ENCODE measurements around the gene OR10H1.
"Not testable (repeated sequence)": the region's sequence is repeated elsewhere in the genome, so short reads cannot be mapped to it uniquely, and the experiment has no call there.

- TF ChIP-seq, protein P1, sequence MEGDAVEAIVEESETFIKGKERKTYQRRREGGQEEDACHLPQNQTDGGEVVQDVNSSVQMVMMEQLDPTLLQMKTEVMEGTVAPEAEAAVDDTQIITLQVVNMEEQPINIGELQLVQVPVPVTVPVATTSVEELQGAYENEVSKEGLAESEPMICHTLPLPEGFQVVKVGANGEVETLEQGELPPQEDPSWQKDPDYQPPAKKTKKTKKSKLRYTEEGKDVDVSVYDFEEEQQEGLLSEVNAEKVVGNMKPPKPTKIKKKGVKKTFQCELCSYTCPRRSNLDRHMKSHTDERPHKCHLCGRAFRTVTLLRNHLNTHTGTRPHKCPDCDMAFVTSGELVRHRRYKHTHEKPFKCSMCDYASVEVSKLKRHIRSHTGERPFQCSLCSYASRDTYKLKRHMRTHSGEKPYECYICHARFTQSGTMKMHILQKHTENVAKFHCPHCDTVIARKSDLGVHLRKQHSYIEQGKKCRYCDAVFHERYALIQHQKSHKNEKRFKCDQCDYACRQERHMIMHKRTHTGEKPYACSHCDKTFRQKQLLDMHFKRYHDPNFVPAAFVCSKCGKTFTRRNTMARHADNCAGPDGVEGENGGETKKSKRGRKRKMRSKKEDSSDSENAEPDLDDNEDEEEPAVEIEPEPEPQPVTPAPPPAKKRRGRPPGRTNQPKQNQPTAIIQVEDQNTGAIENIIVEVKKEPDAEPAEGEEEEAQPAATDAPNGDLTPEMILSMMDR (IDR thresholded peaks at IDR 0.05; ENCODE audit: insufficient read depth, low read depth, low read length) = not testable (repeated sequence)
- not testable (repeated sequence) for TF ChIP-seq EZH2 (IDR thresholded peaks at IDR 0.05; ENCODE audit: insufficient read depth, low read length)
These were observed 28.4 kb upstream of the OR10H1 start for GRCh38 chr19:15843894-15844222.

Measured in astrocyte (in vitro differentiated cells and primary cell).